Trophoblast cell (in vitro differentiated cells and primary cell): Measurements from ENCODE around the gene ZSCAN18. TPM values are rescaled to one million over a fixed set of nuclear protein-coding genes. Genes with fewer than 3 reads are reported as not detected.
A peak's percentile ranks its signal among the peaks of the same experiment; 100 is the strongest.
"Not testable (repeated sequence)": the region's sequence is repeated elsewhere in the genome, so short reads cannot be mapped to it uniquely, and the experiment has no call there.

Experiments used
- DNase-seq, 2 donors: peaks; one replicate each; pipeline ENCODE4 v3.0.0-alpha.2; 2016
- H2AFZ ChIP-seq: 2 replicates; pipeline ENCODE4 v1.6.1; 2013; ENCODE audit warnings: low read length, moderate library complexity, mild to moderate bottlenecking; ENCODE audit not compliant: insufficient read depth, poor library complexity
- H2AK5ac ChIP-seq: 2 replicates; pipeline ENCODE4 v1.6.1; 2013; ENCODE audit warnings: mild to moderate bottlenecking, low read length
- H2BK120ac ChIP-seq: 2 replicates; pipeline ENCODE4 v1.6.1; 2013; ENCODE audit warnings: low read length, mild to moderate bottlenecking, moderate library complexity; ENCODE audit not compliant: insufficient read depth, poor library complexity
- H2BK12ac ChIP-seq: 2 replicates; pipeline ENCODE4 v1.6.1; 2013; ENCODE audit warnings: mild to moderate bottlenecking, low read length, moderate library complexity
- H2BK5ac ChIP-seq: 2 replicates; pipeline ENCODE4 v1.6.1; 2013; ENCODE audit warnings: low read length, low read depth, moderate library complexity, mild to moderate bottlenecking; ENCODE audit not compliant: poor library complexity
- H3K14ac ChIP-seq: 2 replicates; pipeline ENCODE4 v1.6.1; 2013; ENCODE audit warnings: mild to moderate bottlenecking, low read length
- H3K18ac ChIP-seq: 2 replicates; pipeline ENCODE4 v1.6.1; 2013; ENCODE audit warnings: mild to moderate bottlenecking, low read length
- H3K23ac ChIP-seq: 2 replicates; pipeline ENCODE4 v1.6.1; 2013; ENCODE audit warnings: low read length
- H3K27ac ChIP-seq: 2 replicates; pipeline ENCODE4 v1.5.1; 2013; ENCODE audit warnings: low read depth, mild to moderate bottlenecking, inconsistent platforms, low read length, moderate library complexity
- H3K27me3 ChIP-seq: 2 replicates; pipeline ENCODE4 v1.6.1; 2013; ENCODE audit warnings: inconsistent platforms, mild to moderate bottlenecking, low read length, moderate library complexity; ENCODE audit not compliant: insufficient read depth
- H3K36me3 ChIP-seq, 2 experiments: 1 replicate in 1 of 2; 2 replicates in 1 of 2; pipeline ENCODE4 v1.6.1; 2013; ENCODE audit warnings: low read length in 2 of 2, mild to moderate bottlenecking in 2 of 2, moderate library complexity in 1 of 2; ENCODE audit not compliant: insufficient read depth in 2 of 2, control insufficient read depth in 1 of 2
- H3K4ac ChIP-seq: 2 replicates; pipeline ENCODE4 v1.6.1; 2013; ENCODE audit warnings: low read depth, mild to moderate bottlenecking, low read length, moderate library complexity
- H3K4me1 ChIP-seq, 2 experiments: 1 replicate in 1 of 2; 2 replicates in 1 of 2; pipeline ENCODE4 v1.6.1; 2013; ENCODE audit warnings: low read length in 2 of 2, mild to moderate bottlenecking in 2 of 2, moderate library complexity in 1 of 2; ENCODE audit not compliant: insufficient read depth in 2 of 2, control insufficient read depth in 1 of 2
- H3K4me2 ChIP-seq: 2 replicates; pipeline ENCODE4 v1.6.1; 2013; ENCODE audit warnings: inconsistent platforms, mild to moderate bottlenecking, low read length, moderate library complexity
- H3K4me3 ChIP-seq: 2 replicates; pipeline ENCODE4 v1.5.1; 2013; ENCODE audit warnings: mild to moderate bottlenecking, low read depth, low read length, inconsistent platforms
- H3K79me1 ChIP-seq: one replicate; pipeline ENCODE4 v1.6.1; 2013; ENCODE audit warnings: low read length
- H3K79me2 ChIP-seq: 2 replicates; pipeline ENCODE4 v1.6.1; 2013; ENCODE audit warnings: low read length, mild to moderate bottlenecking; ENCODE audit not compliant: control insufficient read depth, insufficient read depth, poor library complexity
- H3K9ac ChIP-seq: 2 replicates; pipeline ENCODE4 v1.6.1; 2013; ENCODE audit warnings: mild to moderate bottlenecking, low read length
- H3K9me3 ChIP-seq: 2 replicates; pipeline ENCODE4 v1.6.1; 2013; ENCODE audit warnings: low read depth, mild to moderate bottlenecking, control low read depth, inconsistent platforms, low read length; ENCODE audit not compliant: insufficient read depth
- H4K12ac ChIP-seq: 2 replicates; pipeline ENCODE4 v1.6.1; 2013; ENCODE audit warnings: low read depth, mild to moderate bottlenecking, low read length, moderate library complexity
- H4K8ac ChIP-seq: 2 replicates; pipeline ENCODE4 v1.6.1; 2013; ENCODE audit warnings: low read depth, mild to moderate bottlenecking, low read length, moderate library complexity
- H4K91ac ChIP-seq: one replicate; pipeline ENCODE4 v1.6.1; 2013; ENCODE audit warnings: low read depth, mild to moderate bottlenecking, low read length, moderate library complexity
- WGBS: extraction: QIAGEN DNeasy Blood & Tissue Kit; methylation state at CpG from one replicate; pipeline ENCODE4 v1.1.7; 2013; ENCODE audit warnings: missing lambda C conversion rate; ENCODE audit not compliant: insufficient read length, insufficient coverage; ENCODE audit errors: extremely low coverage; 5-methylcytosine and 5-hydroxymethylcytosine counted together
- polyA plus RNA-seq: library from polyadenylated mRNA; stranded (reverse); fragments of 200-250 nt; gene quantifications from 2 replicates; pipeline ENCODE4 v1.2.3, GENCODE V29; 2013

ZSCAN18 gene
- polyA plus RNA-seq = 23.5 and 25.9 TPM in 2 replicates

- H3K79me1 ChIP-seq = peaks cover 9% of the 10 kb centered on the region
- H3K27me3 ChIP-seq = no peaks in the 10 kb centered on the region
- peak within 1 kb of the TSS; percentile 95 for H4K91ac ChIP-seq
- peak within 1 kb of the TSS; percentile 36 for H2BK12ac ChIP-seq
- H2BK120ac ChIP-seq = peak within 1 kb of the TSS; percentile 47
- H3K23ac ChIP-seq = no peak within 1 kb of the TSS
- H2AFZ ChIP-seq = peak within 1 kb of the TSS; percentile 98
- peak within 1 kb of the TSS; percentile 93 for H3K18ac ChIP-seq
- peak; percentile 98 to 100 for DNase-seq
- WGBS = no CpG with 5 or more reads among the region's 67 CpGs
- peaks cover 7% of the 10 kb centered on the region for H3K9me3 ChIP-seq
- H3K36me3 ChIP-seq = peaks cover under 1 to 5% of the 10 kb centered on the region in 2 experiments
- H2BK5ac ChIP-seq = peak within 1 kb of the TSS; percentile 77
- H3K79me2 ChIP-seq = peaks cover 3% of the 10 kb centered on the region
- peaks cover 7 to 8% of the 10 kb centered on the region in 2 experiments for H3K4me1 ChIP-seq
- peak within 1 kb of the TSS; percentile 99 for H4K8ac ChIP-seq
- H3K4ac ChIP-seq = peak within 1 kb of the TSS; percentile 86
- H3K9ac ChIP-seq = peak within 1 kb of the TSS; percentile 81
- peak within 1 kb of the TSS; percentile 95 for H4K12ac ChIP-seq
- H3K4me2 ChIP-seq = peak within 1 kb of the TSS; percentile 92
- peak within 1 kb of the TSS; percentile 97 for H3K4me3 ChIP-seq
- H3K27ac ChIP-seq = peak within 1 kb of the TSS; percentile 55
- peak within 1 kb of the TSS; percentile 92 for H3K14ac ChIP-seq
- peak within 1 kb of the TSS; percentile 50 for H2AK5ac ChIP-seq
Measured at GRCh38 chr19:58097781-58098681, at the start of gene ZSCAN18. Gene ZSCAN18 (minus strand): TSS chr19:58098231. CDS start chr19:58090267, 7,964 bp downstream.

- H3K9me3 ChIP-seq = peaks cover 15% of the 10 kb centered on the region
- H3K79me2 ChIP-seq, DNase-seq, H3K36me3 ChIP-seq, H3K27ac ChIP-seq, H3K4ac ChIP-seq, H2BK5ac ChIP-seq, H3K4me1 ChIP-seq, H3K4me2 ChIP-seq, H3K14ac ChIP-seq, H4K8ac ChIP-seq, H4K91ac ChIP-seq, H3K9ac ChIP-seq, H2BK12ac ChIP-seq, H2AK5ac ChIP-seq, H3K4me3 ChIP-seq, H3K79me1 ChIP-seq, H3K27me3 ChIP-seq, H4K12ac ChIP-seq, H3K23ac ChIP-seq, H2AFZ ChIP-seq, H2BK120ac ChIP-seq, H3K18ac ChIP-seq: not testable (repeated sequence)
- no CpG with 5 or more reads among the region's 28 CpGs for WGBS
Measured at GRCh38 chr19:58147475-58147874, 49.4 kb upstream of the ZSCAN18 start.

DNA sequence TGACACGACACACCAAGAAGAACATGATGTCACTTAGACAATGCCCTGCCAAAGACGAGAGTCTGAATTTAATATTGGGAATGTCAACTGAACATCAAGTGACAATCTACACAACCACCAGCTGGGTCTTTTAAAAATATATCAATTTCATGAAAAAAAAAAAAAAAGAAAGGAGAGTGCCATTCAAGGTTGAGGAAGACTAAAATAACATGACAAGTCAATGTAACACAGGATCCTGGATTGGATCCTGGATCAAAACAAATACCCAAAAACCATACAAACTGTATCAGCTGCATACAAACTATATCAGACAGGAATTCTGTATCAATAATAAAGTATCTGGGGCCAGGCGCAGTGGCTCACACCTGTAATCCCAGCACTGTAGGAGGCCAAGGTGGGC lies 47.8 kb upstream of the ZSCAN18 start:
- H2AK5ac ChIP-seq = no peak overlapping the region
- peaks cover 23% of the 10 kb centered on the region for H3K9me3 ChIP-seq
- H3K23ac ChIP-seq = no peak overlapping the region
- H3K27ac ChIP-seq = no peak overlapping the region
- H2BK120ac ChIP-seq = no peak overlapping the region
- no CpG with 5 or more reads among the region's 3 CpGs for WGBS
- no peak overlapping the region for H2BK5ac ChIP-seq
- no peak overlapping the region for H3K4me2 ChIP-seq
- H2BK12ac ChIP-seq = no peak overlapping the region
- no peak overlapping the region for H3K4ac ChIP-seq
- H3K4me3 ChIP-seq = no peak overlapping the region
- H3K36me3 ChIP-seq = peaks cover 18% of the 10 kb centered on the region in 2 experiments
- no peak overlapping the region for H4K12ac ChIP-seq
- peaks cover 5% of the 10 kb centered on the region for H3K79me1 ChIP-seq
- H4K91ac ChIP-seq = no peak overlapping the region
- H3K9ac ChIP-seq = no peak overlapping the region
- H3K79me2 ChIP-seq = peaks cover 4% of the 10 kb centered on the region
- no peak overlapping the region for H3K14ac ChIP-seq
- H3K27me3 ChIP-seq = no peaks in the 10 kb centered on the region
- no peak overlapping the region for H2AFZ ChIP-seq
- H4K8ac ChIP-seq = no peak overlapping the region
- H3K4me1 ChIP-seq = no peaks in the 10 kb centered on the region
- DNase-seq = no peak
- no peak overlapping the region for H3K18ac ChIP-seq

DNA sequence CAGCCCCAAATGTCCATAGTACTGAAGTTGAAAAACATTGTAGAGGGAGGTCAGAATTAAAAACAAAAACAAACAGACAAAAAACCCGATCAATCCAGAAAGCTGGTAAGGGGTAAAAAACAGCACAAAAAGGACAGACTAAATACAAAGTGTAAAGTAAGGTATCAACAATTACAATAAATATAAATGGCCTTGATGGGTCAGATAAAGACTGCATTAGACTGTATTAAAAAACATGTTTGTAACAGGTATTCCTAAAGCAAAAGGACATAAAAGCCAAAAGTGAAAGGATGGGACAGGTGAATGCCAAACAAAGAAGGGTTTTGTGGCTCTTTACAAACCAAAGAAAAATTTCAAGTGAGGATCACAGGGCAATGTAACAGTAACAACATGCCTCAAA lies 36.2 kb upstream of the ZSCAN18 start:
- Histone ChIP-seq H2BK12ac (no peak overlapping the region), H3K4ac (no peak overlapping the region), H3K36me3 (peaks cover 32 to 33% of the 10 kb centered on the region in 2 experiments), H3K4me1 (no peaks in the 10 kb centered on the region), H2AK5ac (no peak overlapping the region), H2BK120ac (no peak overlapping the region), H4K91ac (no peak overlapping the region), H3K79me2 (no peaks in the 10 kb centered on the region), H3K9me3 (peaks cover 39% of the 10 kb centered on the region), H3K14ac (no peak overlapping the region), H4K12ac (no peak overlapping the region), H4K8ac (no peak overlapping the region), H3K4me2 (no peak overlapping the region), H3K4me3 (no peak overlapping the region), H2AFZ (no peak overlapping the region), H3K27ac (no peak overlapping the region), H3K79me1 (no peaks in the 10 kb centered on the region), H2BK5ac (no peak overlapping the region), H3K18ac (no peak overlapping the region), H3K9ac (no peak overlapping the region), H3K23ac (no peak overlapping the region), H3K27me3 (peaks cover 6% of the 10 kb centered on the region)
- no CpG with 5 or more reads among the region's 1 CpG for WGBS
- no peak for DNase-seq
